GM10248 (cell line): ENCODE results near the gene CALN1.

Source experiments
- CTCF ChIA-PET: fragments of 300-600 bp; sonication (Branson Sonifier 250); formaldehyde crosslinking; extraction: SDS; loops from one replicate; lab custom pipeline; 2021; ENCODE audit warnings: antibody characterized with exemption; lab: Yijun Ruan, JAX
- POLR2A ChIA-PET: fragments of 350-650 bp; sonication (Branson Sonifier 250); formaldehyde crosslinking; extraction: SDS; loops from one replicate; lab custom pipeline; 2020; ENCODE audit warnings: antibody characterized with exemption; lab: Yijun Ruan, JAX
- DNase-seq: peaks from one replicate; pipeline ENCODE4 v3.0.0; 2012; ENCODE audit errors: extremely low spot score
- TF ChIP-seq, protein P1 (sequence below): IDR thresholded peaks from 2 replicates; pipeline ENCODE4 v1.5.1; 2012; ENCODE audit warnings: mild to moderate bottlenecking, low read depth; ENCODE audit errors: extremely low read depth, missing control alignments, control extremely low read depth

CALN1 gene

GRCh38 chr7:72153132-72153512 is 259.0 kb downstream of the CALN1 start:
- ChIA-PET POLR2A (no interaction called here), CTCF (no interaction called here)
- no peak for DNase-seq
- TF ChIP-seq, protein P1, sequence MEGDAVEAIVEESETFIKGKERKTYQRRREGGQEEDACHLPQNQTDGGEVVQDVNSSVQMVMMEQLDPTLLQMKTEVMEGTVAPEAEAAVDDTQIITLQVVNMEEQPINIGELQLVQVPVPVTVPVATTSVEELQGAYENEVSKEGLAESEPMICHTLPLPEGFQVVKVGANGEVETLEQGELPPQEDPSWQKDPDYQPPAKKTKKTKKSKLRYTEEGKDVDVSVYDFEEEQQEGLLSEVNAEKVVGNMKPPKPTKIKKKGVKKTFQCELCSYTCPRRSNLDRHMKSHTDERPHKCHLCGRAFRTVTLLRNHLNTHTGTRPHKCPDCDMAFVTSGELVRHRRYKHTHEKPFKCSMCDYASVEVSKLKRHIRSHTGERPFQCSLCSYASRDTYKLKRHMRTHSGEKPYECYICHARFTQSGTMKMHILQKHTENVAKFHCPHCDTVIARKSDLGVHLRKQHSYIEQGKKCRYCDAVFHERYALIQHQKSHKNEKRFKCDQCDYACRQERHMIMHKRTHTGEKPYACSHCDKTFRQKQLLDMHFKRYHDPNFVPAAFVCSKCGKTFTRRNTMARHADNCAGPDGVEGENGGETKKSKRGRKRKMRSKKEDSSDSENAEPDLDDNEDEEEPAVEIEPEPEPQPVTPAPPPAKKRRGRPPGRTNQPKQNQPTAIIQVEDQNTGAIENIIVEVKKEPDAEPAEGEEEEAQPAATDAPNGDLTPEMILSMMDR, result no peak

DNA sequence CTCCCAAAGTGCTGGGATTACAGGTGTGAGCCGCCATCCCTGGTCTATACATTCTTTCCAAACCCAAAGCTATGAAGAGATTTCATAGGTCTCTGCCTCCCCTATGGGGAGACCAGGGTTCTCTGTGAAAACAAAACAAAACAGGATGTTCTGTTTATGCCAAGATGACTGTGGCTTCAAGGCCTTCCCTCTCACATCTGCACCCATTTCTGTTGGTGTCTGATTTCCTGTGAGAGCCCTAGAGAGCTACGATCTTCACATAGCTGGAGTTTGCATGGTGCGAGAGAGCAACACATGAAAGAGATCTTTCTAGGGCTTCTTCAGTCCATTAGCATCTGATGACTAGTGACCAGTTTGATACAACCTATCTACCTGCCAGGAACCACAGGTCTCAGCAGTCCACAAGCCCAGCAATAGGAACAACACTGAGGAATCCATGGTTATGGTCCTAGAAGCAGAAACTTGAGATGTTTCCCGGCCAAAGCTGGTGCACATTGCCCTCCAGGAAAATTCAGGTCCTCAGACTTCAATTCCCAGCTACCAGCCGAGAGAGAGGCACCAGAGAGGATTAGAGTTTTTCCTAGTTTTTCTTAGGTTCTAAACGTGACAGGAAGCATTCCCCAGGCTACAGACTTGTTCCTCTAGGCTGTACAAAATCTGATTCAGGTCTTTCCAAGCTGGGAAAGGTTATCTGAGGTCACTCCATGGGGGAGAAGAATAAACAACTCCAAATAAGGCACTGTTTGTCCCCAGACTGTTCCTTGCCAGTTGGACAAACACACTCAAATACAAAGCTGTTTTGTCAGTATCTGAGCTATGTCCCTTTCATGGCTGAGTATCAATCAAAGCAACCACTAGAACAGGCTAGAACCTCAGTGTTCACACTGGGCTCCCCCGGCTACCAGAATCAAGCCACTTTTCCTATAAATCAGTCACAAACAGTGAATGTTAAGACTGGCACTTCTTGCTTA is 259.7 kb downstream of the CALN1 start:
- POLR2A ChIA-PET, result no interaction called here
- CTCF ChIA-PET, result no interaction called here
- DNase-seq, result no peak
- TF ChIP-seq, protein P1, result no peak

GRCh38 chr7:72140566-72140965 is 271.6 kb downstream of the CALN1 start:
- POLR2A ChIA-PET, result no interaction called here
- CTCF ChIA-PET, result no interaction called here
- TF ChIP-seq, protein P1, result no peak
- no peak for DNase-seq

- TF ChIP-seq, protein P1, result no peak
- no peak for DNase-seq
- ChIA-PET CTCF (no interaction called here), POLR2A (no interaction called here)
Measured at GRCh38 chr7:72127136-72127535, 285.0 kb downstream of the CALN1 start.

DNA sequence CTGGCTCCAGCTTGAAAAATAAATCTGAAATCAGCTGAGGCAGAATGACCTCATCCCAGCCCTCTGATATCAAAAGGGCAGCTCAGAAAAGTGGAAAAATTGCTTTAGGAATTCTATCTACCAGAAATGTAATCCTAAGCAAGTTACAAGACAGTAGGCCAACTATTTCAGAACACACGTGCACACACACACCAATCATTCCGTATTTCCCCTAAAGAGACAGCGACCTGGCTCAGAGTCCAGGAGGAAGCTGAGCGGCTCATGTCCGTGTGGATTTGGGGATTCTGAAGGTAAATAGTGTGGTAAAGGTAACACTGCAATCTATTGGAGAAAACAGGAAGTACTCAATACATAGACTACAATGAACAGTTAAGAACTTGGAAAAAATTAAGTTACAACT is 288.2 kb downstream of the CALN1 start:
- CTCF ChIA-PET, result interaction anchor here (2.0 kb wide), 1 partner anchor 15 kb away, joined by 4 read pairs; no protein-coding TSS in a partner anchor
- POLR2A ChIA-PET, result no interaction called here
- TF ChIP-seq, protein P1, result no peak
- no peak for DNase-seq

DNA sequence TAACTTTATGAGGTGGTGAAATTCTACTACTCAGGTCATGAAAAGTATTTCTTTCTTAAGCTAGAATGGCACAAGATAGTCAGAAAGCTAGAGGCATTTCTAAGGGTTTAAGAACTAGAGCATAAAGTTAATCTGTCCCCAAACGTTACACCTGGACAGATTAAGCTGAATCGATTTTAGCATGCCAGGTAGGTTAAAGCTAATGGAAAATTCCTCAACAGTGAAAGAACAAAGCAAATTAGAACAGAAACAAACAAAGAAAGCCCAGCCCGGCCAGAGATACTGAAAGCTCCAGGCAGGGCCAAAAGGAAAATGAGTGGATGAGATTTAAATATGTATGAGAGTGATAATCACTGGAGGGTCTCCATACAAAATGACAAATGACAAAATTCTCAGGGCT is 293.8 kb downstream of the CALN1 start:
- ChIA-PET CTCF (interaction anchor here (0.6 kb wide), 1 partner anchor 17 kb away, joined by 3 read pairs; no protein-coding TSS in a partner anchor), POLR2A (no interaction called here)
- TF ChIP-seq, protein P1, result no peak
- DNase-seq, result no peak
